HEK293 (cell line): ENCODE data around the gene COL24A1.

Source experiments
- CTCF ChIA-PET: fragments of 350-600 bp; formaldehyde crosslinking; extraction: SDS; loops from one replicate; lab custom pipeline; 2021; ENCODE audit warnings: antibody characterized with exemption; lab: Yijun Ruan, JAX
- POLR2A ChIA-PET: fragments of 300-600 bp; formaldehyde crosslinking; extraction: SDS; loops from one replicate; lab custom pipeline; 2020; ENCODE audit warnings: antibody characterized with exemption, inconsistent platforms; lab: Yijun Ruan, JAX
- H3K27ac ChIP-seq: fragments of 200-500 bp; sonication (Bioruptor generic); 2 replicates; pipeline ENCODE4 v1.5.1; 2014; ENCODE audit warnings: low read depth, low read length, control low read depth, inconsistent platforms; ENCODE audit errors: extremely low read depth
- H3K36me3 ChIP-seq, 2 experiments: fragments of 200-500 bp in 1 of 2; sonication (Bioruptor generic) in 1 of 2; 1 replicate in 1 of 2; 2 replicates in 1 of 2; pipeline ENCODE4 v1.5.1; 2014 to 2017; ENCODE audit warnings: inconsistent platforms in 2 of 2, low read length in 2 of 2; ENCODE audit not compliant: control insufficient read depth in 2 of 2, insufficient read depth in 1 of 2
- H3K4me1 ChIP-seq: fragments of 200-500 bp; sonication (Bioruptor generic); 2 replicates; pipeline ENCODE4 v1.5.1; 2014; ENCODE audit warnings: mild to moderate bottlenecking, low read length, inconsistent platforms; ENCODE audit not compliant: control insufficient read depth, insufficient read depth
- H3K4me3 ChIP-seq: 2 replicates; pipeline ENCODE4 v1.5.1; 2011; ENCODE audit warnings: low read depth, mild to moderate bottlenecking, control low read depth, low read length, moderate library complexity
- H3K9me3 ChIP-seq: fragments of 200-500 bp; sonication (Bioruptor generic); 2 replicates; pipeline ENCODE4 v1.5.1; 2014; ENCODE audit warnings: low read depth, low read length, inconsistent platforms; ENCODE audit not compliant: control insufficient read depth, insufficient read depth
- EGR2 ChIP-seq: fragments of 450-650 bp; formaldehyde crosslinking; IDR thresholded peaks from 2 replicates; pipeline ENCODE4 v1.5.1; 2016; ENCODE audit warnings: low read depth, missing biosample characterization, missing genetic modification characterization
- KLF16 ChIP-seq: fragments of 450-650 bp; formaldehyde crosslinking; IDR thresholded peaks from 2 replicates; pipeline ENCODE4 v1.5.1; 2017; ENCODE audit warnings: missing biosample characterization, missing genetic modification characterization
- PRDM1 ChIP-seq: fragments of 450-650 bp; formaldehyde crosslinking; IDR thresholded peaks from 2 replicates; pipeline ENCODE4; 2016; ENCODE audit warnings: missing biosample characterization, missing genetic modification characterization
- ZBTB48 ChIP-seq: fragments of 450-650 bp; formaldehyde crosslinking; IDR thresholded peaks from 2 replicates; pipeline ENCODE4 v1.5.1; 2016; ENCODE audit warnings: missing biosample characterization, missing genetic modification characterization
- ZNF175 ChIP-seq: fragments of 450-650 bp; formaldehyde crosslinking; IDR thresholded peaks from 2 replicates; pipeline ENCODE4 v1.5.1; 2016; ENCODE audit warnings: missing biosample characterization, missing genetic modification characterization
- ZNF184 ChIP-seq: fragments of 450-650 bp; IDR thresholded peaks from 2 replicates; pipeline ENCODE4 v1.5.1; 2018; ENCODE audit warnings: missing biosample characterization, mild to moderate bottlenecking, missing genetic modification characterization
- ZNF366 ChIP-seq: fragments of 450-650 bp; formaldehyde crosslinking; conservative IDR thresholded peaks from 2 replicates; pipeline ENCODE4 v1.5.1; 2016; ENCODE audit warnings: missing biosample characterization, missing genetic modification characterization
- ZNF394 ChIP-seq: fragments of 450-650 bp; formaldehyde crosslinking; IDR thresholded peaks from 2 replicates; pipeline ENCODE4 v1.5.1; 2016; ENCODE audit warnings: missing biosample characterization, missing genetic modification characterization, mild to moderate bottlenecking, moderate library complexity, borderline replicate concordance
- ZNF530 ChIP-seq: fragments of 450-650 bp; formaldehyde crosslinking; IDR thresholded peaks from 2 replicates; pipeline ENCODE4 v1.5.1; 2016; ENCODE audit warnings: low read depth, missing biosample characterization, missing genetic modification characterization
- ZNF624 ChIP-seq: fragments of 450-650 bp; formaldehyde crosslinking; IDR thresholded peaks from 2 replicates; pipeline ENCODE4 v1.5.1; 2017; ENCODE audit warnings: missing biosample characterization, missing genetic modification characterization
- ZNF654 ChIP-seq: fragments of 450-650 bp; formaldehyde crosslinking; IDR thresholded peaks from 2 replicates; pipeline ENCODE4 v1.5.1; 2016; ENCODE audit warnings: low read depth, missing biosample characterization, missing genetic modification characterization
- ZNF76 ChIP-seq: fragments of 450-650 bp; formaldehyde crosslinking; IDR thresholded peaks from 2 replicates; pipeline ENCODE4; 2016; ENCODE audit warnings: low read depth, missing biosample characterization, missing genetic modification characterization, borderline replicate concordance
- TF ChIP-seq, protein P1 (sequence below): fragments of 450-650 bp; formaldehyde crosslinking; IDR thresholded peaks from 2 replicates; pipeline ENCODE4 v1.5.1; 2016; ENCODE audit warnings: missing biosample characterization, missing genetic modification characterization
- TF ChIP-seq, protein P2 (sequence below): fragments of 450-650 bp; IDR thresholded peaks from 2 replicates; pipeline ENCODE4 v1.5.1; 2018; ENCODE audit warnings: missing biosample characterization, mild to moderate bottlenecking, missing genetic modification characterization
- TF ChIP-seq, protein P3 (sequence below): fragments of 450-650 bp; formaldehyde crosslinking; IDR thresholded peaks from 2 replicates; pipeline ENCODE4 v1.5.1; 2016; ENCODE audit warnings: missing biosample characterization, missing genetic modification characterization
- TF ChIP-seq, protein P4 (sequence below): fragments of 450-650 bp; formaldehyde crosslinking; conservative IDR thresholded peaks from 2 replicates; pipeline ENCODE4 v1.5.1; 2016; ENCODE audit warnings: low read depth, missing biosample characterization, missing genetic modification characterization
- TF ChIP-seq, protein P5 (sequence below): fragments of 450-650 bp; formaldehyde crosslinking; IDR thresholded peaks from 2 replicates; pipeline ENCODE4 v1.5.1; 2016; ENCODE audit warnings: missing biosample characterization, missing genetic modification characterization

The COL24A1 gene

DNA sequence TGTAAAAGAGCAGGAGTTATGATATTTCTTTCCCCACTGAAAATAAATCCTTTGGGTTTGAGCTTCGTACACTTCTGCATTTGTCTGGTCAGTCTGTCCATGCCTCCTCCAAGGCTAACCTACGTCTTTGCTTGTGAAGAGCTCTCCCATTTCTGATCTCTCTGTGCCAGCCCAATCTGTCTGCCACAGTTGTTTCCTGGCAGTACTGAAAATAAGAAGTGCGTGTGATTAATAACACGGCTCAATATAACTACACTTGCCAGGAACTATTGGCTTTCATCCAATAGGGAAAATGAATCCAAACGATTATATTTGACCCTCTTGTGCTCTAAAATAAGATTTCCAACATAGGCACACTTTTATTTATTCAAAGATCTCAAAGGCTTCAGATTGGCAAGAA is 19.2 kb upstream of the COL24A1 start (continued):
- TF ChIP-seq ZNF624 (tag by site-specific recombination) (no peak), EGR2 (tag by site-specific recombination) (no peak), KLF16 (tag by site-specific recombination) (no peak), ZNF184 (tag by site-specific recombination) (no peak)
- TF ChIP-seq, protein P1, sequence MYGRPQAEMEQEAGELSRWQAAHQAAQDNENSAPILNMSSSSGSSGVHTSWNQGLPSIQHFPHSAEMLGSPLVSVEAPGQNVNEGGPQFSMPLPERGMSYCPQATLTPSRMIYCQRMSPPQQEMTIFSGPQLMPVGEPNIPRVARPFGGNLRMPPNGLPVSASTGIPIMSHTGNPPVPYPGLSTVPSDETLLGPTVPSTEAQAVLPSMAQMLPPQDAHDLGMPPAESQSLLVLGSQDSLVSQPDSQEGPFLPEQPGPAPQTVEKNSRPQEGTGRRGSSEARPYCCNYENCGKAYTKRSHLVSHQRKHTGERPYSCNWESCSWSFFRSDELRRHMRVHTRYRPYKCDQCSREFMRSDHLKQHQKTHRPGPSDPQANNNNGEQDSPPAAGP (tag by site-specific recombination) = no peak

DNA sequence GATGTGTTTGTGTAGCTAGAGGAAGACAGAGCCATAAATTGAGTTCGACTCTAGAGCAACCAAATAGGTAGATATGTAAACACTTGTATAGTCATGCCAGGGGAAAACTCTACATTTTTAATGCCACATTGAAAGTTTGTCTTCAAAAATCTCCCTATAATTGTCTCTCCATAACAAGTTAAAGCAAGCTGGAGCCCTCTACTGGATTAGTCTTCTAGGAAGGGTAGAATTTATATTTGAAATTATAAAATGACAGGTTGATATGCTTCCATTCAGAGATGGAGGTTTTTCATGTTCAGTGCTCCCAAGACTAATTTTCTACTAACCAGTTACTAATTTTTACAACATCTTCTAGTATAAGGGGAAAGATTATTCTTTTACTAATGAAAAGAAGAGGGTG is 13.1 kb upstream of the COL24A1 start:
- no peaks in the 10 kb centered on the region for H3K4me1 ChIP-seq
- no peak overlapping the region for H3K27ac ChIP-seq
- CTCF ChIA-PET = interaction anchor here (0.6 kb wide), 1 partner anchor 135 kb away, joined by 3 read pairs; no protein-coding TSS in a partner anchor
- TF ChIP-seq ZNF654 = peak; percentile 26
- TF ChIP-seq, protein P2, sequence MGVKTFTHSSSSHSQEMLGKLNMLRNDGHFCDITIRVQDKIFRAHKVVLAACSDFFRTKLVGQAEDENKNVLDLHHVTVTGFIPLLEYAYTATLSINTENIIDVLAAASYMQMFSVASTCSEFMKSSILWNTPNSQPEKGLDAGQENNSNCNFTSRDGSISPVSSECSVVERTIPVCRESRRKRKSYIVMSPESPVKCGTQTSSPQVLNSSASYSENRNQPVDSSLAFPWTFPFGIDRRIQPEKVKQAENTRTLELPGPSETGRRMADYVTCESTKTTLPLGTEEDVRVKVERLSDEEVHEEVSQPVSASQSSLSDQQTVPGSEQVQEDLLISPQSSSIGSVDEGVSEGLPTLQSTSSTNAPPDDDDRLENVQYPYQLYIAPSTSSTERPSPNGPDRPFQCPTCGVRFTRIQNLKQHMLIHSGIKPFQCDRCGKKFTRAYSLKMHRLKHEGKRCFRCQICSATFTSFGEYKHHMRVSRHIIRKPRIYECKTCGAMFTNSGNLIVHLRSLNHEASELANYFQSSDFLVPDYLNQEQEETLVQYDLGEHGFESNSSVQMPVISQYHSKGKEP (tag by site-specific recombination) = no peak
- H3K36me3 ChIP-seq = no peaks in the 10 kb centered on the region
- POLR2A ChIA-PET = no interaction called here
- H3K9me3 ChIP-seq = no peaks in the 10 kb centered on the region
- H3K4me3 ChIP-seq = no peak overlapping the region

DNA sequence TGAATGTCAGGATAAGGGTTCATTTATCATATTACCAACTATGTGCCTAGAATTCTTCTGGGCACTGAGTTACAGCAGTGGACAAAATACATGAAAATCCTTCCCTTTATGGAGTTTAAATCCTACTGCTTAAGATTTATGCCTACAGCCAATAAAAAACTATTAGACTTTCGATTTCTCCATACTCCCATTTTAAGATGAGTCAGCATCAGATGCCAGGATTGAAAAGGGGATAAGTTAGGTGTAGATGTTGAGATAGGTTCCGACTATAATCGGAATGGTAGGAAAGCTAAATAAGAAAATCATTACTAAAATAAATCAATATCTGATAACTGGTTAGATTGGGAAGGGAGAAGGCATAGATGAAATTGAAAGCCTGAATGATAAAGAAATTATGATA is 3.2 kb upstream of the COL24A1 start:
- Histone ChIP-seq H3K4me3 (no peak overlapping the region), H3K4me1 (no peaks in the 10 kb centered on the region; the same call in 1 of the 2 replicates), H3K9me3 (no peaks in the 10 kb centered on the region), H3K36me3 (no peaks in the 10 kb centered on the region), H3K27ac (no peak overlapping the region)
- TF ChIP-seq ZNF76 (tag by site-specific recombination) (no peak), ZNF175 (tag by site-specific recombination) (no peak), PRDM1 (tag by site-specific recombination) (no peak), ZNF366 (no peak), ZBTB48 (tag by site-specific recombination) (no peak), ZNF394 (no peak), ZNF530 (no peak)
- TF ChIP-seq, protein P3, sequence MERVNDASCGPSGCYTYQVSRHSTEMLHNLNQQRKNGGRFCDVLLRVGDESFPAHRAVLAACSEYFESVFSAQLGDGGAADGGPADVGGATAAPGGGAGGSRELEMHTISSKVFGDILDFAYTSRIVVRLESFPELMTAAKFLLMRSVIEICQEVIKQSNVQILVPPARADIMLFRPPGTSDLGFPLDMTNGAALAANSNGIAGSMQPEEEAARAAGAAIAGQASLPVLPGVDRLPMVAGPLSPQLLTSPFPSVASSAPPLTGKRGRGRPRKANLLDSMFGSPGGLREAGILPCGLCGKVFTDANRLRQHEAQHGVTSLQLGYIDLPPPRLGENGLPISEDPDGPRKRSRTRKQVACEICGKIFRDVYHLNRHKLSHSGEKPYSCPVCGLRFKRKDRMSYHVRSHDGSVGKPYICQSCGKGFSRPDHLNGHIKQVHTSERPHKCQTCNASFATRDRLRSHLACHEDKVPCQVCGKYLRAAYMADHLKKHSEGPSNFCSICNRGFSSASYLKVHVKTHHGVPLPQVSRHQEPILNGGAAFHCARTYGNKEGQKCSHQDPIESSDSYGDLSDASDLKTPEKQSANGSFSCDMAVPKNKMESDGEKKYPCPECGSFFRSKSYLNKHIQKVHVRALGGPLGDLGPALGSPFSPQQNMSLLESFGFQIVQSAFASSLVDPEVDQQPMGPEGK (tag by site-specific recombination) = no peak
- TF ChIP-seq, protein P4, sequence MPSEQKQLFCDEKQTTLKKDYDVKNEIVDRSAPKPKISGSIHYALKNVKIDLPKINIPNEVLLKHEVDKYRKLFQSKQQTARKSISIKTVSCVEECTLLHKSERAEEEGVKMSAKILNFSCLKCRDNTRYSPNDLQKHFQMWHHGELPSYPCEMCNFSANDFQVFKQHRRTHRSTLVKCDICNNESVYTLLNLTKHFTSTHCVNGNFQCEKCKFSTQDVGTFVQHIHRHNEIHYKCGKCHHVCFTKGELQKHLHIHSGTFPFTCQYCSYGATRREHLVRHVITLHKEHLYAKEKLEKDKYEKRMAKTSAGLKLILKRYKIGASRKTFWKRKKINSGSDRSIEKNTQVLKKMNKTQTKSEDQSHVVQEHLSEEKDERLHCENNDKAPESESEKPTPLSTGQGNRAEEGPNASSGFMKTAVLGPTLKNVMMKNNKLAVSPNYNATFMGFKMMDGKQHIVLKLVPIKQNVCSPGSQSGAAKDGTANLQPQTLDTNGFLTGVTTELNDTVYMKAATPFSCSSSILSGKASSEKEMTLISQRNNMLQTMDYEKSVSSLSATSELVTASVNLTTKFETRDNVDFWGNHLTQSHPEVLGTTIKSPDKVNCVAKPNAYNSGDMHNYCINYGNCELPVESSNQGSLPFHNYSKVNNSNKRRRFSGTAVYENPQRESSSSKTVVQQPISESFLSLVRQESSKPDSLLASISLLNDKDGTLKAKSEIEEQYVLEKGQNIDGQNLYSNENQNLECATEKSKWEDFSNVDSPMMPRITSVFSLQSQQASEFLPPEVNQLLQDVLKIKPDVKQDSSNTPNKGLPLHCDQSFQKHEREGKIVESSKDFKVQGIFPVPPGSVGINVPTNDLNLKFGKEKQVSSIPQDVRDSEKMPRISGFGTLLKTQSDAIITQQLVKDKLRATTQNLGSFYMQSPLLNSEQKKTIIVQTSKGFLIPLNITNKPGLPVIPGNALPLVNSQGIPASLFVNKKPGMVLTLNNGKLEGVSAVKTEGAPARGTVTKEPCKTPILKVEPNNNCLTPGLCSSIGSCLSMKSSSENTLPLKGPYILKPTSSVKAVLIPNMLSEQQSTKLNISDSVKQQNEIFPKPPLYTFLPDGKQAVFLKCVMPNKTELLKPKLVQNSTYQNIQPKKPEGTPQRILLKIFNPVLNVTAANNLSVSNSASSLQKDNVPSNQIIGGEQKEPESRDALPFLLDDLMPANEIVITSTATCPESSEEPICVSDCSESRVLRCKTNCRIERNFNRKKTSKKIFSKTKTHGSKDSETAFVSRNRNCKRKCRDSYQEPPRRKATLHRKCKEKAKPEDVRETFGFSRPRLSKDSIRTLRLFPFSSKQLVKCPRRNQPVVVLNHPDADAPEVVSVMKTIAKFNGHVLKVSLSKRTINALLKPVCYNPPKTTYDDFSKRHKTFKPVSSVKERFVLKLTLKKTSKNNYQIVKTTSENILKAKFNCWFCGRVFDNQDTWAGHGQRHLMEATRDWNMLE (tag by site-specific recombination) = no peak
- TF ChIP-seq, protein P5, sequence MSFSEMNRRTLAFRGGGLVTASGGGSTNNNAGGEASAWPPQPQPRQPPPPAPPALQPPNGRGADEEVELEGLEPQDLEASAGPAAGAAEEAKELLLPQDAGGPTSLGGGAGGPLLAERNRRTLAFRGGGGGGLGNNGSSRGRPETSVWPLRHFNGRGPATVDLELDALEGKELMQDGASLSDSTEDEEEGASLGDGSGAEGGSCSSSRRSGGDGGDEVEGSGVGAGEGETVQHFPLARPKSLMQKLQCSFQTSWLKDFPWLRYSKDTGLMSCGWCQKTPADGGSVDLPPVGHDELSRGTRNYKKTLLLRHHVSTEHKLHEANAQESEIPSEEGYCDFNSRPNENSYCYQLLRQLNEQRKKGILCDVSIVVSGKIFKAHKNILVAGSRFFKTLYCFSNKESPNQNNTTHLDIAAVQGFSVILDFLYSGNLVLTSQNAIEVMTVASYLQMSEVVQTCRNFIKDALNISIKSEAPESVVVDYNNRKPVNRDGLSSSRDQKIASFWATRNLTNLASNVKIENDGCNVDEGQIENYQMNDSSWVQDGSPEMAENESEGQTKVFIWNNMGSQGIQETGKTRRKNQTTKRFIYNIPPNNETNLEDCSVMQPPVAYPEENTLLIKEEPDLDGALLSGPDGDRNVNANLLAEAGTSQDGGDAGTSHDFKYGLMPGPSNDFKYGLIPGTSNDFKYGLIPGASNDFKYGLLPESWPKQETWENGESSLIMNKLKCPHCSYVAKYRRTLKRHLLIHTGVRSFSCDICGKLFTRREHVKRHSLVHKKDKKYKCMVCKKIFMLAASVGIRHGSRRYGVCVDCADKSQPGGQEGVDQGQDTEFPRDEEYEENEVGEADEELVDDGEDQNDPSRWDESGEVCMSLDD = no peak
- ChIA-PET CTCF (no interaction called here), POLR2A (no interaction called here)
